ENCODE measurements around the gene FOXO4.

GRCh38 chrX:71111921-71112431, 16.3 kb downstream of the FOXO4 start:
- TF ChIP-seq POLR2AphosphoS5 (IDR thresholded peaks at IDR 0.05; ENCODE audit: low read depth, low read length) = no peak
- TF ChIP-seq POLR2A (IDR thresholded peaks at IDR 0.05; ENCODE audit: low read depth, low read length) = no peak
